ENCODE results near the gene DBF4. TPM values are rescaled to one million over a fixed set of nuclear protein-coding genes. Genes with fewer than 3 reads are reported as not detected.
A peak's percentile ranks its signal among the peaks of the same experiment; 100 is the strongest.

Gene DBF4
- total and polyA plus RNA-seq, 2 of the 13 experiments (the other 11 are each of a cell fraction or from before 2014, with no cell fraction given): 5.0 to 64.4 TPM

DNA sequence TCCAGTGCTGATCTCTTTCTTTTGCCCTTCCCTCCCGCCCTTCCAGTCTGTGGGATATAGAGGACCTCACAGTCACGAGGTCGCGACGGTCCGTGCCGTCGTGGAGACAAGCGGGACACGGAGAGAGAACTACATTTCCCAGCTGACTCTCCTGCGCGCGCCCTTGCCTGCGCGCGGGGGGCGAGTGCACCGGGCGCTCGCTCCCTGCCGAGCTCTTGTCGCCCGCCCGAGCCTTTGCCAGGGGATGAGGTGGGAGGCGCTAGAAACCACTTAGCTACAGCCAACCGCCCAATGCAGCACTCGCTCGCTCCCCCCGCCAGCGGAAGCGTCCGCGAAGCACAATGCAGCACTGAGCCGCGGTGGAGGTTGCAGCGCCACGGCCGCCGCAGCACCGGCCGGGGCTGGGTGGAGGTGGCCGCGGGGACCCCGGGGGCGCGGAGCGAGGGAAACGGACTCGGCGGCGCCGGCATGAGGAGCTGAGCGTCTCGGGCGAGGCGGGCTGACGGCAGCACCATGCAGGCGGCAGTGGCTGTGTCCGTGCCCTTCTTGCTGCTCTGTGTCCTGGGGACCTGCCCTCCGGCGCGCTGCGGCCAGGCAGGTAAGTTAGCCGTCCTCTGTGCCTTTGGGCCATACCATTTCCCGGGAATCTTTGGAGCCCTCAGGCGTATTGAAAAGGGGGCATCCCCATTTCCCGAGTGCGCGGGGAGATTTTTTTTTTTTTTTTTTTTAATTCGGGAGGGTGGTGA, 57.8 kb downstream of the DBF4 start, which contains the start of gene ADAM22 (continued):
- TF ChIP-seq, protein P1, sequence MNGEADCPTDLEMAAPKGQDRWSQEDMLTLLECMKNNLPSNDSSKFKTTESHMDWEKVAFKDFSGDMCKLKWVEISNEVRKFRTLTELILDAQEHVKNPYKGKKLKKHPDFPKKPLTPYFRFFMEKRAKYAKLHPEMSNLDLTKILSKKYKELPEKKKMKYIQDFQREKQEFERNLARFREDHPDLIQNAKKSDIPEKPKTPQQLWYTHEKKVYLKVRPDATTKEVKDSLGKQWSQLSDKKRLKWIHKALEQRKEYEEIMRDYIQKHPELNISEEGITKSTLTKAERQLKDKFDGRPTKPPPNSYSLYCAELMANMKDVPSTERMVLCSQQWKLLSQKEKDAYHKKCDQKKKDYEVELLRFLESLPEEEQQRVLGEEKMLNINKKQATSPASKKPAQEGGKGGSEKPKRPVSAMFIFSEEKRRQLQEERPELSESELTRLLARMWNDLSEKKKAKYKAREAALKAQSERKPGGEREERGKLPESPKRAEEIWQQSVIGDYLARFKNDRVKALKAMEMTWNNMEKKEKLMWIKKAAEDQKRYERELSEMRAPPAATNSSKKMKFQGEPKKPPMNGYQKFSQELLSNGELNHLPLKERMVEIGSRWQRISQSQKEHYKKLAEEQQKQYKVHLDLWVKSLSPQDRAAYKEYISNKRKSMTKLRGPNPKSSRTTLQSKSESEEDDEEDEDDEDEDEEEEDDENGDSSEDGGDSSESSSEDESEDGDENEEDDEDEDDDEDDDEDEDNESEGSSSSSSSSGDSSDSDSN (CRISPR knock-in tag; IDR thresholded peaks at IDR 0.05): peak; percentile 97
- TF ChIP-seq, protein P2, sequence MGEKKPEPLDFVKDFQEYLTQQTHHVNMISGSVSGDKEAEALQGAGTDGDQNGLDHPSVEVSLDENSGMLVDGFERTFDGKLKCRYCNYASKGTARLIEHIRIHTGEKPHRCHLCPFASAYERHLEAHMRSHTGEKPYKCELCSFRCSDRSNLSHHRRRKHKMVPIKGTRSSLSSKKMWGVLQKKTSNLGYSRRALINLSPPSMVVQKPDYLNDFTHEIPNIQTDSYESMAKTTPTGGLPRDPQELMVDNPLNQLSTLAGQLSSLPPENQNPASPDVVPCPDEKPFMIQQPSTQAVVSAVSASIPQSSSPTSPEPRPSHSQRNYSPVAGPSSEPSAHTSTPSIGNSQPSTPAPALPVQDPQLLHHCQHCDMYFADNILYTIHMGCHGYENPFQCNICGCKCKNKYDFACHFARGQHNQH (CRISPR knock-in tag; IDR thresholded peaks at IDR 0.05): peak; percentile 68; the same call in 1 of the 2 replicates
- TF ChIP-seq ZNF251 (CRISPR knock-in tag; IDR thresholded peaks at IDR 0.05) (no peak), KLF13 (CRISPR knock-in tag; IDR thresholded peaks at IDR 0.05) (no peak), AGO1 (IDR thresholded peaks at IDR 0.05; ENCODE audit: low read depth, low read length, poor library complexity, severe bottlenecking) (no peak), IKZF4 (CRISPR knock-in tag; IDR thresholded peaks at IDR 0.05; ENCODE audit: borderline replicate concordance, low read depth, not compliant biosample characterization) (no peak), REL (CRISPR knock-in tag; conservative IDR thresholded peaks at IDR 0.05) (peak; percentile 49; the same call in 1 of the 2 replicates), KLF16 (CRISPR knock-in tag; IDR thresholded peaks at IDR 0.05) (peak in 1 of 2 experiments; percentile 69; a peak in 1 of 4 replicates)
- TF ChIP-seq, protein P3, sequence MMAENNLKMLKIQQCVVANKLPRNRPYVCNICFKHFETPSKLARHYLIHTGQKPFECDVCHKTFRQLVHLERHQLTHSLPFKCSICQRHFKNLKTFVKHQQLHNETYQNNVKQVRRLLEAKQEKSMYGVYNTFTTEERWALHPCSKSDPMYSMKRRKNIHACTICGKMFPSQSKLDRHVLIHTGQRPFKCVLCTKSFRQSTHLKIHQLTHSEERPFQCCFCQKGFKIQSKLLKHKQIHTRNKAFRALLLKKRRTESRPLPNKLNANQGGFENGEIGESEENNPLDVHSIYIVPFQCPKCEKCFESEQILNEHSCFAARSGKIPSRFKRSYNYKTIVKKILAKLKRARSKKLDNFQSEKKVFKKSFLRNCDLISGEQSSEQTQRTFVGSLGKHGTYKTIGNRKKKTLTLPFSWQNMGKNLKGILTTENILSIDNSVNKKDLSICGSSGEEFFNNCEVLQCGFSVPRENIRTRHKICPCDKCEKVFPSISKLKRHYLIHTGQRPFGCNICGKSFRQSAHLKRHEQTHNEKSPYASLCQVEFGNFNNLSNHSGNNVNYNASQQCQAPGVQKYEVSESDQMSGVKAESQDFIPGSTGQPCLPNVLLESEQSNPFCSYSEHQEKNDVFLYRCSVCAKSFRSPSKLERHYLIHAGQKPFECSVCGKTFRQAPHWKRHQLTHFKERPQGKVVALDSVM (CRISPR knock-in tag; IDR thresholded peaks at IDR 0.05): peak; percentile 48; the same call in 1 of the 2 replicates
- TF ChIP-seq, protein P4, sequence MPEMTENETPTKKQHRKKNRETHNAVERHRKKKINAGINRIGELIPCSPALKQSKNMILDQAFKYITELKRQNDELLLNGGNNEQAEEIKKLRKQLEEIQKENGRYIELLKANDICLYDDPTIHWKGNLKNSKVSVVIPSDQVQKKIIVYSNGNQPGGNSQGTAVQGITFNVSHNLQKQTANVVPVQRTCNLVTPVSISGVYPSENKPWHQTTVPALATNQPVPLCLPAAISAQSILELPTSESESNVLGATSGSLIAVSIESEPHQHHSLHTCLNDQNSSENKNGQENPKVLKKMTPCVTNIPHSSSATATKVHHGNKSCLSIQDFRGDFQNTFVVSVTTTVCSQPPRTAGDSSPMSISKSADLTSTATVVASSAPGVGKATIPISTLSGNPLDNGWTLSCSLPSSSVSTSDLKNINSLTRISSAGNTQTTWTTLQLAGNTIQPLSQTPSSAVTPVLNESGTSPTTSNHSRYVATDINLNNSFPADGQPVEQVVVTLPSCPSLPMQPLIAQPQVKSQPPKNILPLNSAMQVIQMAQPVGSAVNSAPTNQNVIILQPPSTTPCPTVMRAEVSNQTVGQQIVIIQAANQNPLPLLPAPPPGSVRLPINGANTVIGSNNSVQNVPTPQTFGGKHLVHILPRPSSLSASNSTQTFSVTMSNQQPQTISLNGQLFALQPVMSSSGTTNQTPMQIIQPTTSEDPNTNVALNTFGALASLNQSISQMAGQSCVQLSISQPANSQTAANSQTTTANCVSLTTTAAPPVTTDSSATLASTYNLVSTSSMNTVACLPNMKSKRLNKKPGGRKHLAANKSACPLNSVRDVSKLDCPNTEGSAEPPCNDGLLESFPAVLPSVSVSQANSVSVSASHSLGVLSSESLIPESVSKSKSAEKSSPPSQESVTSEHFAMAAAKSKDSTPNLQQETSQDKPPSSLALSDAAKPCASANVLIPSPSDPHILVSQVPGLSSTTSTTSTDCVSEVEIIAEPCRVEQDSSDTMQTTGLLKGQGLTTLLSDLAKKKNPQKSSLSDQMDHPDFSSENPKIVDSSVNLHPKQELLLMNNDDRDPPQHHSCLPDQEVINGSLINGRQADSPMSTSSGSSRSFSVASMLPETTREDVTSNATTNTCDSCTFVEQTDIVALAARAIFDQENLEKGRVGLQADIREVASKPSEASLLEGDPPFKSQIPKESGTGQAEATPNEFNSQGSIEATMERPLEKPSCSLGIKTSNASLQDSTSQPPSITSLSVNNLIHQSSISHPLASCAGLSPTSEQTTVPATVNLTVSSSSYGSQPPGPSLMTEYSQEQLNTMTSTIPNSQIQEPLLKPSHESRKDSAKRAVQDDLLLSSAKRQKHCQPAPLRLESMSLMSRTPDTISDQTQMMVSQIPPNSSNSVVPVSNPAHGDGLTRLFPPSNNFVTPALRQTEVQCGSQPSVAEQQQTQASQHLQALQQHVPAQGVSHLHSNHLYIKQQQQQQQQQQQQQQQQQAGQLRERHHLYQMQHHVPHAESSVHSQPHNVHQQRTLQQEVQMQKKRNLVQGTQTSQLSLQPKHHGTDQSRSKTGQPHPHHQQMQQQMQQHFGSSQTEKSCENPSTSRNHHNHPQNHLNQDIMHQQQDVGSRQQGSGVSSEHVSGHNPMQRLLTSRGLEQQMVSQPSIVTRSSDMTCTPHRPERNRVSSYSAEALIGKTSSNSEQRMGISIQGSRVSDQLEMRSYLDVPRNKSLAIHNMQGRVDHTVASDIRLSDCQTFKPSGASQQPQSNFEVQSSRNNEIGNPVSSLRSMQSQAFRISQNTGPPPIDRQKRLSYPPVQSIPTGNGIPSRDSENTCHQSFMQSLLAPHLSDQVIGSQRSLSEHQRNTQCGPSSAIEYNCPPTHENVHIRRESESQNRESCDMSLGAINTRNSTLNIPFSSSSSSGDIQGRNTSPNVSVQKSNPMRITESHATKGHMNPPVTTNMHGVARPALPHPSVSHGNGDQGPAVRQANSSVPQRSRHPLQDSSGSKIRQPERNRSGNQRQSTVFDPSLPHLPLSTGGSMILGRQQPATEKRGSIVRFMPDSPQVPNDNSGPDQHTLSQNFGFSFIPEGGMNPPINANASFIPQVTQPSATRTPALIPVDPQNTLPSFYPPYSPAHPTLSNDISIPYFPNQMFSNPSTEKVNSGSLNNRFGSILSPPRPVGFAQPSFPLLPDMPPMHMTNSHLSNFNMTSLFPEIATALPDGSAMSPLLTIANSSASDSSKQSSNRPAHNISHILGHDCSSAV (CRISPR knock-in tag; IDR thresholded peaks at IDR 0.05; ENCODE audit: borderline replicate concordance): no peak
- TF ChIP-seq, protein P5, sequence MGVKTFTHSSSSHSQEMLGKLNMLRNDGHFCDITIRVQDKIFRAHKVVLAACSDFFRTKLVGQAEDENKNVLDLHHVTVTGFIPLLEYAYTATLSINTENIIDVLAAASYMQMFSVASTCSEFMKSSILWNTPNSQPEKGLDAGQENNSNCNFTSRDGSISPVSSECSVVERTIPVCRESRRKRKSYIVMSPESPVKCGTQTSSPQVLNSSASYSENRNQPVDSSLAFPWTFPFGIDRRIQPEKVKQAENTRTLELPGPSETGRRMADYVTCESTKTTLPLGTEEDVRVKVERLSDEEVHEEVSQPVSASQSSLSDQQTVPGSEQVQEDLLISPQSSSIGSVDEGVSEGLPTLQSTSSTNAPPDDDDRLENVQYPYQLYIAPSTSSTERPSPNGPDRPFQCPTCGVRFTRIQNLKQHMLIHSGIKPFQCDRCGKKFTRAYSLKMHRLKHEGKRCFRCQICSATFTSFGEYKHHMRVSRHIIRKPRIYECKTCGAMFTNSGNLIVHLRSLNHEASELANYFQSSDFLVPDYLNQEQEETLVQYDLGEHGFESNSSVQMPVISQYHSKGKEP (CRISPR knock-in tag; IDR thresholded peaks at IDR 0.05): no peak
